ENCODE measurements around the gene BNC1. TPM values are rescaled to one million over a fixed set of nuclear protein-coding genes. Genes with fewer than 3 reads are reported as not detected.

The BNC1 gene
- total RNA-seq, 1 experiment from 2014 or later, result not detected

DNA sequence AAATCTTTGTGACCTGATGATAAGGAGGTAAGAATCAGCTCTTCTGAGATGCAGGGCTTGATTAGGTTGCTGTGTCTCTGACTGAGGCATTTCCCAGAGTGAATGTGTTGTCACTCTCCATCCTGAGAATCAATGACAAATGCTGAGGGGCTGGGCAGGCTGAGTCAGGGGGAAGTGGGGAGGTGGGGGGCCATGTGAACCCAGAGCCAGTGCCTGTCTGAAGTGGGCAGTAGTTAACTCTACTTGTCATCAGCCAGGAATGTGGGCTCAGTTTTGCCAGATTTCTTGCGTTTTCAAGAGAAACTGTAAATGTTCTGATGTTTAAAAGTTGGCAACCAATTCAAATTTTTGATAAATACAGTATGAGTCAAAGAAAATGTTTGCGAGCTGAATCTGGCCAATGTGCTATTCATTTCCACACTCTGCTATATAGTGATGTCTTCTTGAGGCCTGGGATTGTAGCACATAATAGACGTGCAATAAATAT, 3.1 kb upstream of the BNC1 start:
- DNase-seq, result no peak
- no TSS peak for BruUV-seq (replicated peaks)
- H3K9me3 ChIP-seq, result no peaks in the 10 kb centered on the region
- TF ChIP-seq, protein P1, sequence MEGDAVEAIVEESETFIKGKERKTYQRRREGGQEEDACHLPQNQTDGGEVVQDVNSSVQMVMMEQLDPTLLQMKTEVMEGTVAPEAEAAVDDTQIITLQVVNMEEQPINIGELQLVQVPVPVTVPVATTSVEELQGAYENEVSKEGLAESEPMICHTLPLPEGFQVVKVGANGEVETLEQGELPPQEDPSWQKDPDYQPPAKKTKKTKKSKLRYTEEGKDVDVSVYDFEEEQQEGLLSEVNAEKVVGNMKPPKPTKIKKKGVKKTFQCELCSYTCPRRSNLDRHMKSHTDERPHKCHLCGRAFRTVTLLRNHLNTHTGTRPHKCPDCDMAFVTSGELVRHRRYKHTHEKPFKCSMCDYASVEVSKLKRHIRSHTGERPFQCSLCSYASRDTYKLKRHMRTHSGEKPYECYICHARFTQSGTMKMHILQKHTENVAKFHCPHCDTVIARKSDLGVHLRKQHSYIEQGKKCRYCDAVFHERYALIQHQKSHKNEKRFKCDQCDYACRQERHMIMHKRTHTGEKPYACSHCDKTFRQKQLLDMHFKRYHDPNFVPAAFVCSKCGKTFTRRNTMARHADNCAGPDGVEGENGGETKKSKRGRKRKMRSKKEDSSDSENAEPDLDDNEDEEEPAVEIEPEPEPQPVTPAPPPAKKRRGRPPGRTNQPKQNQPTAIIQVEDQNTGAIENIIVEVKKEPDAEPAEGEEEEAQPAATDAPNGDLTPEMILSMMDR (IDR thresholded peaks at IDR 0.05; ENCODE audit: insufficient read depth in 1 of 2, low read depth in 1 of 2, low read length in 1 of 2, severe bottlenecking in 1 of 2, unreplicated experiment in 1 of 2), result no peak
- Mint-ChIP-seq H3K27ac (ENCODE audit: unreplicated experiment) (no peak overlapping the region), H3K27me3 (ENCODE audit: insufficient read depth, unreplicated experiment) (no peaks in the 10 kb centered on the region), H3K9me3 (ENCODE audit: unreplicated experiment) (no peaks in the 10 kb centered on the region), H3K4me1 (ENCODE audit: low read depth, unreplicated experiment) (peaks cover 12% of the 10 kb centered on the region), H3K4me3 (ENCODE audit: unreplicated experiment) (no peak overlapping the region), H3K36me3 (ENCODE audit: insufficient read depth, unreplicated experiment) (no peaks in the 10 kb centered on the region)
- H3K27me3 ChIP-seq (replicated peaks; ENCODE audit: control insufficient read depth, insufficient read depth, low read length), result no peaks in the 10 kb centered on the region
- CTCF ChIA-PET, result no interaction called here
- peaks cover 33% of the 10 kb centered on the region for H3K4me1 ChIP-seq
- H3K36me3 ChIP-seq (ENCODE audit: control insufficient read depth, insufficient read depth, low read length), result no peaks in the 10 kb centered on the region
- POLR2A ChIA-PET, result no interaction called here
- intact Hi-C loops (cut with micrococcal nuclease; ENCODE audit: unreplicated experiment), result no loop called here
- no peak overlapping the region for H3K4me3 ChIP-seq (ENCODE audit: low read depth, low read length)

DNA sequence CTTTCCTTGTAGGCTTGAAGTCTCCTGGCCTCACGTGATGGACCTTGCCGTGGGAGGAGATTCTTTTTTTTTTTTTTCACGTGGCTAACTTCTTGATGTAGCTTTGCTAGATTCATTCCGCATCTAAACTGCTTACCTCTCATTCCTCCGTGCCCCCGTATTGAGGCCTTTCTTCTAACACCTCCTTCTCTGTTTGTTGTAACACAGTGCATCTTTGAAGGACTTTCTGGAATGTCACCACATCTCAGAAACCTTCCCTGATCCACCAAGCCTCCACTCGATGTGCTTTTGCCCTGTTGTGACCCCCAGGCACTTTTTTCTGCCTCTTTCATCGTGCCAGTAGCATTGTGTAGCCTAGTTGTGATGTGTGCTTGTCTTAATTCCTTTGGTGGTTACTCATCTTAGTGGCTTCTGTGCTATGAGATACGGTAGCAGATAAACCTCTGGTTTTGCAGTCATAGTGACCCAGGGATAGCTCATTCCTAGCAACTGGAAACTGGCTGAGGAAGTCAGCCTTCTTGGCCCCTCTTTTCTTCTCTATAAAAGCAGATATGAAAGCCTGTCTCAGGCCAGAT, 1.6 kb upstream of the BNC1 start:
- H3K9me3 Mint-ChIP-seq (ENCODE audit: unreplicated experiment), result no peaks in the 10 kb centered on the region
- ChIA-PET CTCF (interaction anchor here (0.6 kb wide), 1 partner anchor 110 kb away, joined by 3 read pairs; no protein-coding TSS in a partner anchor), POLR2A (no interaction called here)
- DNase-seq, result peak; percentile 35 to 51
- H3K36me3 ChIP-seq (ENCODE audit: control insufficient read depth, insufficient read depth, low read length), result no peaks in the 10 kb centered on the region
- H3K4me3 Mint-ChIP-seq (ENCODE audit: unreplicated experiment), result peak overlapping the region; percentile 12
- BruUV-seq (replicated peaks), result no TSS peak
- intact Hi-C loops (cut with micrococcal nuclease; ENCODE audit: unreplicated experiment), result no loop called here
- peaks cover 33% of the 10 kb centered on the region for H3K4me1 ChIP-seq
- no peaks in the 10 kb centered on the region for H3K9me3 ChIP-seq
- H3K4me1 Mint-ChIP-seq (ENCODE audit: low read depth, unreplicated experiment), result peaks cover 12% of the 10 kb centered on the region
- TF ChIP-seq, protein P1 (IDR thresholded peaks at IDR 0.05; ENCODE audit: insufficient read depth in 1 of 2, low read depth in 1 of 2, low read length in 1 of 2, severe bottlenecking in 1 of 2, unreplicated experiment in 1 of 2), result no peak
- H3K27me3 ChIP-seq (replicated peaks; ENCODE audit: control insufficient read depth, insufficient read depth, low read length), result no peaks in the 10 kb centered on the region
- no peaks in the 10 kb centered on the region for H3K27me3 Mint-ChIP-seq (ENCODE audit: insufficient read depth, unreplicated experiment)
- peak overlapping the region; percentile 74 for H3K27ac Mint-ChIP-seq (ENCODE audit: unreplicated experiment)
- no peaks in the 10 kb centered on the region for H3K36me3 Mint-ChIP-seq (ENCODE audit: insufficient read depth, unreplicated experiment)
- no peak overlapping the region for H3K4me3 ChIP-seq (ENCODE audit: low read depth, low read length)

DNA sequence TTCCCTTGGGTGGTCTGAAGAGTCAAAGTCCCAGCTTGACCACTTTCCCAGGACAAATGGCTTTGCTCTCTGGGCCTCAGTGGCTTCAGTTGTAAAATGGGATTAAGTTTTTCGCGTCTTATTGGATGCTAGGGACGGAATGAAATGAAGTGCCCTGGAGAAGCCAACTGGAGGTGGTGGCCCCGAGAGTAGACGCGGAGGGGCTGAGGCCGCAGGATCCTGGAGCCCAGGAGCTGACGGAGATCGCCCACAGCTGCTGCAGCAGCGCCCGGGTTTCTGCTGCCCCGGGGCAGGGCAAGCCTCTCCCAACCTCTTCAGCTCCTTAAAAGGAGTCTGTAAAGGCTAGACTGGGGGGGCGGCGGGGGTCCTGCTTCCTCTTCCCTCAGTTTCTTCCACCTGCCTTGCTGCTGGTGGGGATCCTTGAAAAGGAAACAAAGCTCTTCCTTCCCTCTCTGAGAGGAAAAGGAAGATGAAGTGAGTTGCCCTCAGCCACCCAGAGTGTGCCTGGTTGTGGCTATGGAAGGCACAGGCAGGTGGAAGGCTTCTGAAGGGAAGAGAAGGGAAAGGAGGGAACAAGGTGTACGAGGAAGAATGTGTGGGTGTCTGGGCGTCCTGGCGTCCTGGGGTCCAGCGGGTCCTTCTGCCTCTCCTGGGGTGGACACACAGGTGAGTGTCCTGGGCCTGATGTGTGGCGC, 967 bp upstream of the BNC1 start:
- no peaks in the 10 kb centered on the region for H3K9me3 ChIP-seq
- Mint-ChIP-seq H3K4me3 (ENCODE audit: unreplicated experiment) (peak overlapping the region; percentile 12), H3K9me3 (ENCODE audit: unreplicated experiment) (no peaks in the 10 kb centered on the region), H3K27ac (ENCODE audit: unreplicated experiment) (peak overlapping the region; percentile 74), H3K4me1 (ENCODE audit: low read depth, unreplicated experiment) (peaks cover 12% of the 10 kb centered on the region), H3K27me3 (ENCODE audit: insufficient read depth, unreplicated experiment) (no peaks in the 10 kb centered on the region), H3K36me3 (ENCODE audit: insufficient read depth, unreplicated experiment) (no peaks in the 10 kb centered on the region)
- BruUV-seq (replicated peaks), result no TSS peak
- intact Hi-C loops (cut with micrococcal nuclease; ENCODE audit: unreplicated experiment), result no loop called here
- H3K4me1 ChIP-seq, result peaks cover 33% of the 10 kb centered on the region
- DNase-seq, result no peak
- no peaks in the 10 kb centered on the region for H3K27me3 ChIP-seq (replicated peaks; ENCODE audit: control insufficient read depth, insufficient read depth, low read length)
- H3K36me3 ChIP-seq (ENCODE audit: control insufficient read depth, insufficient read depth, low read length), result no peaks in the 10 kb centered on the region
- TF ChIP-seq, protein P1 (IDR thresholded peaks at IDR 0.05; ENCODE audit: insufficient read depth in 1 of 2, low read depth in 1 of 2, low read length in 1 of 2, severe bottlenecking in 1 of 2, unreplicated experiment in 1 of 2), result no peak
- H3K4me3 ChIP-seq (ENCODE audit: low read depth, low read length), result no peak overlapping the region
- POLR2A ChIA-PET, result no interaction called here
- CTCF ChIA-PET, result interaction anchor here (0.6 kb wide), 1 partner anchor 111 kb away, joined by 3 read pairs; no protein-coding TSS in a partner anchor
